Cardiac fibroblast (primary cell): ENCODE results near the gene PNKD.

Experiments used
- DNase-seq, 2 donors: peaks; one replicate each; pipeline versions ENCODE4 v3.0.0 to v3.0.0-alpha.2; 2010; ENCODE audit warnings: low read depth in 2 of 2
- H3K4me3 ChIP-seq, 2 donors: replicated peaks in 1 of 2; 1 replicate in 1 of 2; 2 replicates in 1 of 2; pipeline ENCODE4 v1.5.1; 2011; ENCODE audit warnings: low read depth in 2 of 2, low read length in 2 of 2, mild to moderate bottlenecking in 2 of 2, moderate library complexity in 1 of 2
- CTCF ChIP-seq: IDR thresholded peaks from one replicate; pipeline ENCODE4 v1.5.1; 2011; ENCODE audit warnings: low read depth, mild to moderate bottlenecking, low read length, inconsistent platforms

Gene PNKD

GRCh38 chr2:218317303-218317630, 46.9 kb downstream of the PNKD start:
- no peak for DNase-seq
- H3K4me3 ChIP-seq = no peak overlapping the region
- TF ChIP-seq CTCF = no peak

DNA sequence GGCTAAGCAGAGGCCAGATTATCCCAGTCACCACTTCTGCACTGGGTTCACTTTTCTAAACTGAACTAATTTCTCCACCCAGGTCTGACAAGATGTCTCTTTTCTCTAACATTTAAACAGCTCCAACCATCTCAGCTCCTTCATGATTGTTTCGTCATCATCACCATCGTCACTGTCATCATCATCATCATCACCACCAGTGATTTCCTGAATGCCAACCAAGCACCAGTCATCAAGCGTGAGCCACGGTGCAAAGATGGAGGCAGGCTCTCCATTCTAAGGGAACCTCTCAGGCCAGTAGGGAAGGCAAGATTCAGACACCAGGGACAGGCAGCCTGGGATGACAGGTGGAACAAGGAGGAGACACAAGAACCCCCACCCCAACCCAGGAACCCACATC, 47.5 kb downstream of the PNKD start:
- no peak for DNase-seq
- TF ChIP-seq CTCF = no peak
- H3K4me3 ChIP-seq = no peak overlapping the region

GRCh38 chr2:218318241-218318640, 47.9 kb downstream of the PNKD start:
- no peak for TF ChIP-seq CTCF
- DNase-seq = no peak
- H3K4me3 ChIP-seq = no peak overlapping the region

DNA sequence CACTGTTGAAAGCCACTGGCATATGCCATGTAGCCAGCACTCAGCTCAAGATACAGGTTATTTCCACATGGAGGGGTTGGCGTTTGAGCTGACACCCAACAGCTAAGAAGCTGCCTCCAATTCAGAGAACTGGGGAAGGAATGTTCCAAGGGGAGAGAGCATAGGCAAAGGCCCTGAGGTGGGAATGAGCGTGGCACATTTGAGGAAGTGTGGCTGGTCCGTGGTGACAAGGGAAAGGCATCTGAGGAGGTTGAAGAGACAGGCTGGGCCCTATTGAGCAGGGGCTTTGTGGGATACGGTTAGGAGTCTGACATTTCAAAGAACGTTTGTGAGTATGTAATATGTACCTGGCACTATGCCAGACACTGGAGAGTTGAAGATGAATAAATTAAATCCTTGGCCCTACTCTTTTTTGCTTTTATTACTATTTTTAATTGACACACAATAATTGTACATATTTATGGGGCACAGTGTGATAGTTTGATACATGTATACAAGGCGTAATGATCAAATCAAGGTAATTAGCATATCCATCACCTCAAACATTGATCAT, 49.6 kb downstream of the PNKD start:
- no peak for DNase-seq
- no peak for TF ChIP-seq CTCF
- H3K4me3 ChIP-seq = no peak overlapping the region

GRCh38 chr2:218320704-218321336, 50.5 kb downstream of the PNKD start:
- TF ChIP-seq CTCF = no peak
- H3K4me3 ChIP-seq = no peak overlapping the region
- DNase-seq = no peak

- peak; percentile 85 to 97 for DNase-seq
- H3K4me3 ChIP-seq = peak overlapping the region; percentile 65 to 67
- no peak for TF ChIP-seq CTCF
Measured at GRCh38 chr2:218322768-218323525, 52.6 kb downstream of the PNKD start.
